Natural killer cell (primary cell): ENCODE data around the gene C2orf78. TPM values are rescaled to one million over a fixed set of nuclear protein-coding genes. Genes with fewer than 3 reads are reported as not detected.
"Not testable (repeated sequence)": the region's sequence is repeated elsewhere in the genome, so short reads cannot be mapped to it uniquely, and the experiment has no call there.

Experiments
- ATAC-seq, 3 donors: fragments of 150-1000 bp in 2 of 3; fragments of 200-7000 bp in 1 of 3; cut with Tn5 transposase; 1 replicate in 1 of 3; 2 replicates in 2 of 3; pipeline ENCODE4 v1.10.0; 2021; ENCODE audit warnings: mild to moderate bottlenecking in 2 of 3, moderate library complexity in 2 of 3
- DNase-seq, 2 donors: peaks; one replicate each; pipeline versions ENCODE4 v3.0.0 to v3.0.0-alpha.2; 2013 to 2021; ENCODE audit warnings: mixed read lengths in 1 of 2
- H3K27ac ChIP-seq: one replicate; pipeline ENCODE4 v1.5.1; 2013; ENCODE audit warnings: mild to moderate bottlenecking, low read length
- H3K27me3 ChIP-seq: one replicate; pipeline ENCODE4 v1.6.1; 2013; ENCODE audit warnings: low read length; ENCODE audit not compliant: control insufficient read depth, insufficient read depth
- H3K36me3 ChIP-seq: one replicate; pipeline ENCODE4 v1.6.1; 2013; ENCODE audit warnings: low read length; ENCODE audit not compliant: control insufficient read depth, insufficient read depth
- H3K4me1 ChIP-seq: one replicate; pipeline ENCODE4 v1.6.1; 2013; ENCODE audit warnings: low read length; ENCODE audit not compliant: control insufficient read depth, insufficient read depth
- H3K4me3 ChIP-seq: one replicate; pipeline ENCODE4 v1.5.1; 2013; ENCODE audit warnings: low read length
- H3K9me3 ChIP-seq: one replicate; pipeline ENCODE4 v1.6.1; 2013; ENCODE audit warnings: low read length; ENCODE audit not compliant: control insufficient read depth, insufficient read depth
- H3K27ac Mint-ChIP-seq, 2 donors: one replicate each; pipeline ENCODE4 v1.8.0; 2022; ENCODE audit warnings: mild to moderate bottlenecking in 2 of 2, mixed read lengths in 2 of 2, moderate library complexity in 1 of 2
- H3K27me3 Mint-ChIP-seq, 2 donors: one replicate each; pipeline ENCODE4 v1.8.0; 2022; ENCODE audit warnings: low read depth in 2 of 2, mixed read lengths in 2 of 2
- H3K36me3 Mint-ChIP-seq: one replicate; pipeline ENCODE4 v1.8.0; 2022; ENCODE audit warnings: mixed read lengths
- H3K4me1 Mint-ChIP-seq, 2 donors: one replicate each; pipeline ENCODE4 v1.8.0; 2022; ENCODE audit warnings: mixed read lengths in 2 of 2
- H3K4me3 Mint-ChIP-seq: one replicate; pipeline ENCODE4 v1.8.0; 2022; ENCODE audit warnings: mild to moderate bottlenecking, moderate library complexity, mixed read lengths
- H3K9me3 Mint-ChIP-seq, 2 donors: one replicate each; pipeline ENCODE4 v1.8.0; 2022; ENCODE audit warnings: mixed read lengths in 2 of 2
- WGBS: methylation state at CpG from one replicate; pipeline ENCODE4 v1.1.7; 2013; ENCODE audit warnings: missing lambda C conversion rate; ENCODE audit not compliant: insufficient coverage; 5-methylcytosine and 5-hydroxymethylcytosine counted together
- intact Hi-C: fragments of 100-400 bp; cut with micrococcal nuclease; formaldehyde crosslinking; loops from one replicate; pipeline ENCODE4 v1.14.2; 2022
- total RNA-seq, 4 donors: library from RNA; stranded (reverse); fragments of 120-200 nt in 1 of 4; gene quantifications; one replicate each; pipeline versions ENCODE4 v1.2.3 to v1.2.4, GENCODE V29; 2013 to 2022
- TF ChIP-seq, protein P1 (sequence below): fragments of 200-600 bp; IDR thresholded peaks from one replicate; pipeline ENCODE4 v1.8.0; 2022; ENCODE audit warnings: antibody characterized with exemption

Gene C2orf78
- total RNA-seq, 3 donors from 2014 or later (not counting 1 experiment from before 2014, with no cell fraction given) = not detected

DNA sequence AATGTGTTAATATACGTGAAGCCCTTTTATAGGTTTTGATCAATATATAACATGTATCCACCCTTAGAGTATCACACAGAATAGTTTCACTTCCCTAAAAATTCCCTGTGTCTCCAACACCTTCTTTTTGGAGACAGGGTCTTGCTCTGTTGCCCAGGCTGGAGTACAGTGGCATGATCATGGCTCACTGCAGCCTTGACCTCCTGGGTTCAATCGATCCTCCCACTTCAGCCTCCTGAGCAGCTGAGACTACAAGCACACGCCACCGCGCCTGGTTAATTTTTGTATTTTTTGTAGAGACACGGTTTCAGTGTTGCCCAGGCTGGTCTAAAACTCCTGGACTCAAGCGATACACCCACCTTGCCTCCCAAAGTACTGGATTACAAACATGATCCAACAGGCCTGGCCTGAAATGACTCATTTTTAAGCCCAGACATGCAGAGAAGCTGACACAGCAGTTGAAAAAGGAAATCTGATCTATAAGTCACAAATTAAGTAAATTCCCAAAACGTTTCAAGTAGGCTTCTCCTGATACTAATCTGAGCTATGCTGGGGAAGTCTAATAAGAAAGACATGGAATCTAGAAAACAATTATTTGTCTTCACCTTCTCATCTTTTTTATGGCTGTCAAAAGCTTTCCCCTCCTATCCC is 7.0 kb upstream of the C2orf78 start:
- peaks cover 43% of the 10 kb centered on the region for H3K36me3 ChIP-seq
- no peaks in the 10 kb centered on the region for H3K27me3 ChIP-seq
- Mint-ChIP-seq H3K27me3 (no peaks in the 10 kb centered on the region), H3K4me1 (peaks cover 29 to 48% of the 10 kb centered on the region in 2 donors), H3K4me3 (no peak overlapping the region), H3K36me3 (peaks cover 30% of the 10 kb centered on the region), H3K9me3 (no peaks in the 10 kb centered on the region), H3K27ac (peak overlapping the region; percentile 24 to 56)
- DNase-seq (no peak), ATAC-seq (no peak)
- WGBS = 93% methylated on average over 7 of the region's 8 CpGs
- intact Hi-C loops = no loop called here
- H3K4me3 ChIP-seq = no peak overlapping the region
- peaks cover 13% of the 10 kb centered on the region for H3K4me1 ChIP-seq
- TF ChIP-seq, protein P1, sequence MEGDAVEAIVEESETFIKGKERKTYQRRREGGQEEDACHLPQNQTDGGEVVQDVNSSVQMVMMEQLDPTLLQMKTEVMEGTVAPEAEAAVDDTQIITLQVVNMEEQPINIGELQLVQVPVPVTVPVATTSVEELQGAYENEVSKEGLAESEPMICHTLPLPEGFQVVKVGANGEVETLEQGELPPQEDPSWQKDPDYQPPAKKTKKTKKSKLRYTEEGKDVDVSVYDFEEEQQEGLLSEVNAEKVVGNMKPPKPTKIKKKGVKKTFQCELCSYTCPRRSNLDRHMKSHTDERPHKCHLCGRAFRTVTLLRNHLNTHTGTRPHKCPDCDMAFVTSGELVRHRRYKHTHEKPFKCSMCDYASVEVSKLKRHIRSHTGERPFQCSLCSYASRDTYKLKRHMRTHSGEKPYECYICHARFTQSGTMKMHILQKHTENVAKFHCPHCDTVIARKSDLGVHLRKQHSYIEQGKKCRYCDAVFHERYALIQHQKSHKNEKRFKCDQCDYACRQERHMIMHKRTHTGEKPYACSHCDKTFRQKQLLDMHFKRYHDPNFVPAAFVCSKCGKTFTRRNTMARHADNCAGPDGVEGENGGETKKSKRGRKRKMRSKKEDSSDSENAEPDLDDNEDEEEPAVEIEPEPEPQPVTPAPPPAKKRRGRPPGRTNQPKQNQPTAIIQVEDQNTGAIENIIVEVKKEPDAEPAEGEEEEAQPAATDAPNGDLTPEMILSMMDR = no peak
- no peaks in the 10 kb centered on the region for H3K9me3 ChIP-seq
- H3K27ac ChIP-seq = no peak overlapping the region

DNA sequence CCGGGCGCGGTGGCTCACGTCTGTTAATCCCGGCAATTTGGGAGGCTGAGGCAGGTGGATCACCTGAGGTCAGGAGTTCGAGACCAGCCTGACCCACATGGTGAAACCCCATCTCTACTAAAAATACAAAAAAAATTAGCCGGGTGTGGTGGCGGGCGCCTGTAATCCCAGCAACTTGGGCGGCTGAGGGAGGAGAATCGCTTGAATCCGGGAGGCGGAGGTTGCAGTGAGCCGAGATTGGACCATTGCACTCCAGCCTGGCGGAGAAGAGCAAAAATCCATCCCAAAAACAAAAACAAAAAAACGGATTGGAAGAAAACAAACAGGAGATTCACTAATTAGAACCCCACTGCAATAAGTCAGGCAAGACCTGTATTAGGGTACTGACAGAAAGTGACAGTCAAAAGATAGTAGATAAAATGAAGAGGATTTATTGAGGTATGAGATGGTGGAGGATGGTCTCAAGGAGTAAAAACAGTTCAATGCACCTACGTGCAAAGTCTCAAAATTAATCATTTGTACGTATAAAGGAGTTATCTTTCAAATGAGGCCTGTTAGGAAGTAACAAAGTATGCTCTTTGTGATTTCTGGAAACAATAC is 5.0 kb upstream of the C2orf78 start:
- peak overlapping the region; percentile 98 for H3K4me3 ChIP-seq
- H3K27me3 ChIP-seq, H3K9me3 Mint-ChIP-seq, H3K9me3 ChIP-seq, intact Hi-C loops, H3K27me3 Mint-ChIP-seq, DNase-seq, ATAC-seq: not testable (repeated sequence)
- H3K4me1 ChIP-seq = peaks cover 13% of the 10 kb centered on the region
- Mint-ChIP-seq H3K4me1 (peaks cover 27 to 43% of the 10 kb centered on the region in 2 donors), H3K27ac (peak overlapping the region; percentile 95 to 96), H3K4me3 (peak overlapping the region; percentile 94), H3K36me3 (peaks cover 10% of the 10 kb centered on the region)
- H3K36me3 ChIP-seq = peaks cover 24% of the 10 kb centered on the region
- 85% methylated on average over 15 of the region's 18 CpGs for WGBS
- peak overlapping the region; percentile 96 for H3K27ac ChIP-seq

DNA sequence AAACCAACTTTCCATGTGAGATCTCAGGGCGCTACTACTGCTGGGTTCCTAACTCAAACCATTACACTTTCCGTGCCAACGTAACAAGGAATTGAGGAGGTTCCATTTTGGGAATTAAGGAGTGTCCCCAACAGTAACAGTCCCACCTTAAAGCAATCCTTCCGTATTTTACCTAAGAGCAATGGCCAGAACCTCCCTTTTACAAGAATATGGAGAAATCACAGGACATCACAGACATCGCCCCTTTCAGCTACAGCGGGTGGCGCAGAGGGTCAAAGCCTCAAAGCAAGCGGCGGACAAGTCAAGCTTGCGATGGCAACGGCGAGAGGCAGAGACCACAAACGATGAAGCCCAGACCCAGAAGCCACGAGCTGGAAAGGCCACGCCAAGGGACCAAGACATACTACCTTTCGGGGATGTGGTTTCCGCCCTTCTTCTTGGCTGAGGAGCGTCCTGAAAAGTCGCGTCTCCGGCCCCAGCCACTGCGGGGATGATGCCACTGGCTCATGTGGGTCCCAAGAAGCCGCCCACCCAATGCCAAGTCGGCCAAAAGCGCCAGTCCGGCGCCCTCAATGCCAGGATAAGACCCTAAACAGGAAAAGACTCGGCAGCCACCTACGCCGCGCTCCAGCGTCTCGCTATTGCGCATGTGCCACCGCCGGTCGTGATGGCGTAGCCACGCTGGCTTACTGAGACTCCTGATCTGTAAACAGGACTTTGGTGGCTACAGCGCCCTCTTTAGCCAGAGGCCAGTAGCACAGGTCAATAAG is 4.3 kb upstream of the C2orf78 start, which contains the start of gene DUSP11:
Gene DUSP11, minus strand, starts transcription at position 637 of the 770 bp plus-strand sequence. Its CDS starts 129 bp downstream, at position 508.
- Mint-ChIP-seq H3K4me3 (peak within 1 kb of the TSS; percentile 94), H3K36me3 (peaks cover 3% of the 10 kb centered on the region), H3K4me1 (peaks cover 20 to 36% of the 10 kb centered on the region in 2 donors), H3K9me3 (no peaks in the 10 kb centered on the region), H3K27ac (peak within 1 kb of the TSS; percentile 95 to 96), H3K27me3 (peaks cover 0 to 3% of the 10 kb centered on the region in 2 donors)
- ATAC-seq (peak; percentile 98 to 100 (median 99)), DNase-seq (peak; percentile 97 to 98)
- H3K4me3 ChIP-seq = peak within 1 kb of the TSS; percentile 98
- H3K27me3 ChIP-seq = no peaks in the 10 kb centered on the region
- H3K9me3 ChIP-seq = no peaks in the 10 kb centered on the region
- intact Hi-C loops = no loop called here
- 0% methylated on average over 40 of the region's 40 CpGs for WGBS
- H3K36me3 ChIP-seq = peaks cover 18% of the 10 kb centered on the region
- H3K4me1 ChIP-seq = peaks cover 13% of the 10 kb centered on the region
- TF ChIP-seq, protein P1 = peak; percentile 90
- peak within 1 kb of the TSS; percentile 96 for H3K27ac ChIP-seq

DNA sequence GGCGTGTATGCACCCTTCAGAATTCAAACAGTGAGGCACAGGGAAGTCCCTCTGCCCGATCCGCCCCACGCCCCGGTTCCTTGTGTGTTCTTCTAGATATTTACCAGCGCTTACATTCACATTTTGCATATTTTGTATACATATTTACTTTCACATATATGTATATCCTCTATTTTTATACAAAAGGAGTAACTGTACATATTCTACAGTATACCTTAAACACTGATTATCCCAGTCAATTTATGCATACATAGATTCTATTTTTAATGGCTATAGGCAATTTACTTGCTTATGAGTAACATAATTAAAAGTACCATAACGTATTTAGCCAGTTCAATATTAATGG is 3.8 kb upstream of the C2orf78 start:
- Histone ChIP-seq H3K36me3 (peaks cover 13% of the 10 kb centered on the region), H3K4me1 (peaks cover 13% of the 10 kb centered on the region), H3K27me3 (no peaks in the 10 kb centered on the region), H3K27ac (peak overlapping the region; percentile 96), H3K4me3 (peak overlapping the region; percentile 98), H3K9me3 (no peaks in the 10 kb centered on the region)
- intact Hi-C loops = no loop called here
- Mint-ChIP-seq H3K27ac (peak overlapping the region; percentile 95 to 96), H3K4me1 (peaks cover 20 to 33% of the 10 kb centered on the region in 2 donors), H3K9me3 (no peaks in the 10 kb centered on the region), H3K27me3 (peaks cover 0 to 3% of the 10 kb centered on the region in 2 donors), H3K4me3 (peak overlapping the region; percentile 94), H3K36me3 (no peaks in the 10 kb centered on the region)
- TF ChIP-seq, protein P1 = peak; percentile 28
- DNase-seq (no peak), ATAC-seq (no peak)
- 0% methylated on average over 5 of the region's 7 CpGs for WGBS

DNA sequence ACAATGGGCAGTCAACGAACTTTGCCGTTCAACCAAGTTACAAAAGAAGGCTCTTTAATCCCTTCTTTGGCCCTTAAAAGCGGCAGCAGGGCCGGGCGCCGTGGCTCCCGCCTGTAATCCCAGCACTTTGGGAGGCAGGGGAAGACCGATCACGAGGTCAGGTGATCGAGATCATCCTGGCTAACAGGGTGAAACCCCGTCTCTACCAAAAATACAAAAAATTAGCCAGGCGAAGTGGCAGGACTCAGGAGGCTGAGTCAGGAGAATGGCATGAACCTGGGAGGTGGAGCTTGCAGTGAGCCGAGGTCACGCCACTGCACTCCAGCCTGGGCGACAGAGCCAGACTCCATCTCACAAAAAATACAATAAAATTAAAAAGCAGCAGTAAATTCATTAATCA is 581 bp upstream of the C2orf78 start:
- H3K36me3 Mint-ChIP-seq = not testable (repeated sequence)

More for the DNA sequence above, 581 bp upstream of the C2orf78 start:
- H3K36me3 ChIP-seq, H3K4me1 ChIP-seq, H3K4me3 ChIP-seq, DNase-seq, H3K27ac ChIP-seq, ATAC-seq, intact Hi-C loops, H3K9me3 ChIP-seq, H3K27me3 ChIP-seq, H3K27me3 Mint-ChIP-seq, H3K27ac Mint-ChIP-seq, H3K4me3 Mint-ChIP-seq, H3K9me3 Mint-ChIP-seq: not testable (repeated sequence)
- H3K4me1 Mint-ChIP-seq = peaks cover 16 to 19% of the 10 kb centered on the region in 2 donors
- 91% methylated on average over 14 of the region's 15 CpGs for WGBS
